A549 treated with ZK216348 at 1 μM for 4 hours (cell line): ENCODE results near the gene CD302. TPM values are rescaled to one million over a fixed set of nuclear protein-coding genes. Genes with fewer than 3 reads are reported as not detected.

Experiments used
- total RNA-seq: library from RNA; stranded (reverse); fragments of 200-300 nt; extraction: Qiagen RNA extraction; gene quantifications from 5 replicates; pipeline ENCODE4 v1.2.3, GENCODE V29; 2022; ENCODE audit warnings: low read depth

CD302 gene
- 1.5 to 2.5 TPM (median 2.2 TPM) in 5 replicates for total RNA-seq

GRCh38 chr2:159797543-159798375, at the start of gene CD302:
CD302 (minus strand) TSS chr2:159798208; CDS start chr2:159798198, 10 bp downstream.

Other genes starting within 250 kb of the CD302 start
- 4.7 to 10.0 TPM (median 7.3 TPM) in 5 replicates for gene BAZ2B, start 181.7 kb downstream of the CD302 start, total RNA-seq
- gene MARCHF7, start 85.7 kb downstream of the CD302 start, total RNA-seq = 42.5 to 85.9 TPM (median 55.8 TPM) in 5 replicates
- gene LY75, start 106.5 kb upstream of the CD302 start, total RNA-seq = 0.06 to 0.56 TPM (median 0.18 TPM) in 3 of 5 replicates, not detected in the others